Hepatocyte (in vitro differentiated cells): Measurements from ENCODE around the gene HSD17B7. TPM values are rescaled to one million over a fixed set of nuclear protein-coding genes. Genes with fewer than 3 reads are reported as not detected.
"Not testable (repeated sequence)": the region's sequence is repeated elsewhere in the genome, so short reads cannot be mapped to it uniquely, and the experiment has no call there.

Experiments used
- DNase-seq: peaks from one replicate; pipeline ENCODE4 v3.0.0-alpha.2; 2016; ENCODE audit warnings: low spot score
- H2AFZ ChIP-seq: fragments of 200-600 bp; sonication (generic); 2 replicates; pipeline ENCODE4 v1.6.0; 2016; ENCODE audit warnings: antibody characterized with exemption, mild to moderate bottlenecking
- H3K27ac ChIP-seq: fragments of 200-600 bp; sonication (generic); 2 replicates; pipeline ENCODE4 v1.5.1; 2016; ENCODE audit warnings: mild to moderate bottlenecking
- H3K27me3 ChIP-seq: fragments of 200-600 bp; sonication (generic); 2 replicates; pipeline ENCODE4 v1.6.1; 2016
- H3K36me3 ChIP-seq: fragments of 200-600 bp; sonication (generic); replicated peaks from 2 replicates; pipeline ENCODE4 v1.5.1; 2016; ENCODE audit warnings: low read depth; ENCODE audit not compliant: insufficient read depth
- H3K4me1 ChIP-seq: fragments of 200-600 bp; sonication (generic); 2 replicates; pipeline ENCODE4 v1.5.1; 2016; ENCODE audit warnings: mild to moderate bottlenecking, moderate library complexity; ENCODE audit not compliant: insufficient read depth
- H3K4me2 ChIP-seq: fragments of 200-600 bp; sonication (generic); 2 replicates; pipeline ENCODE4 v1.6.0; 2016
- H3K4me3 ChIP-seq: fragments of 200-600 bp; sonication (generic); 2 replicates; pipeline ENCODE4 v1.5.1; 2016; ENCODE audit warnings: mild to moderate bottlenecking
- H3K79me2 ChIP-seq: fragments of 200-600 bp; sonication (generic); 2 replicates; pipeline ENCODE4 v1.6.0; 2017; ENCODE audit warnings: mild to moderate bottlenecking
- H3K9me2 ChIP-seq: fragments of 200-600 bp; sonication (generic); replicated peaks from 2 replicates; pipeline ENCODE4 v1.6.0; 2017; ENCODE audit warnings: mild to moderate bottlenecking; ENCODE audit not compliant: insufficient read depth
- H3K9me3 ChIP-seq: fragments of 200-600 bp; sonication (generic); 2 replicates; pipeline ENCODE4 v1.5.1; 2016; ENCODE audit warnings: low read depth, mild to moderate bottlenecking
- H4K20me1 ChIP-seq: fragments of 200-600 bp; sonication (generic); 2 replicates; pipeline ENCODE4 v1.6.0; 2016; ENCODE audit warnings: mild to moderate bottlenecking; ENCODE audit not compliant: insufficient read depth, poor library complexity, severe bottlenecking
- CTCF ChIP-seq: fragments of 200-600 bp; sonication (generic); IDR thresholded peaks from 2 replicates; pipeline ENCODE4 v1.5.1; 2016; ENCODE audit warnings: antibody characterized with exemption, mild to moderate bottlenecking; ENCODE audit not compliant: poor library complexity
- EZH2 ChIP-seq: fragments of 200-600 bp; sonication (generic); IDR thresholded peaks from 2 replicates; pipeline ENCODE4 v1.6.1; 2016; ENCODE audit warnings: antibody characterized with exemption, mild to moderate bottlenecking, borderline replicate concordance
- EZH2phosphoT487 ChIP-seq: fragments of 200-600 bp; sonication (generic); IDR thresholded peaks from one replicate; pipeline ENCODE4 v1.6.1; 2018; ENCODE audit warnings: antibody characterized with exemption, mild to moderate bottlenecking, low read depth, moderate library complexity; ENCODE audit not compliant: unreplicated experiment, severe bottlenecking
- WGBS: methylation state at CpG from one replicate; pipeline ENCODE4 v1.1.6; 2016; ENCODE audit warnings: low lambda C conversion rate; ENCODE audit errors: missing lambda C conversion rate; 5-methylcytosine and 5-hydroxymethylcytosine counted together
- polyA plus RNA-seq: library from polyadenylated mRNA; unstranded; fragments of >200 nt; fragmentation: Nextera tagmentation; extraction: Ambion mirVana; gene quantifications from 2 replicates; pipeline ENCODE4 v1.2.1, GENCODE V29; 2016
- total RNA-seq: library from RNA; depleted of rRNA; stranded (reverse); fragments of >200 nt; gene quantifications from 2 replicates; pipeline ENCODE4 v1.2.3, GENCODE V29; 2014

The HSD17B7 gene
- total and polyA plus RNA-seq, 2 experiments from 2014 or later, result 41.5 to 45.8 TPM

- Histone ChIP-seq H3K9me2 (no peaks in the 10 kb centered on the region), H3K79me2 (no peaks in the 10 kb centered on the region), H3K27ac (no peak overlapping the region), H3K4me3 (no peak overlapping the region), H3K4me1 (no peaks in the 10 kb centered on the region), H3K4me2 (no peak overlapping the region), H3K9me3 (no peaks in the 10 kb centered on the region), H3K27me3 (no peaks in the 10 kb centered on the region), H2AFZ (no peak overlapping the region), H4K20me1 (no peaks in the 10 kb centered on the region), H3K36me3 (no peaks in the 10 kb centered on the region)
- 93% methylated on average over 4 of the region's 4 CpGs for WGBS
- no peak for DNase-seq
- TF ChIP-seq EZH2phosphoT487 (no peak), CTCF (no peak), EZH2 (no peak)
These were observed 17.8 kb upstream of the HSD17B7 start for GRCh38 chr1:162772571-162773154.

GRCh38 chr1:162774007-162774406, 16.5 kb upstream of the HSD17B7 start:
- H4K20me1 ChIP-seq, result no peaks in the 10 kb centered on the region
- no peak overlapping the region for H3K4me3 ChIP-seq
- TF ChIP-seq CTCF (no peak), EZH2 (no peak), EZH2phosphoT487 (no peak)
- no peak overlapping the region for H2AFZ ChIP-seq
- no peak overlapping the region for H3K4me2 ChIP-seq
- no peaks in the 10 kb centered on the region for H3K9me3 ChIP-seq
- no peak for DNase-seq
- H3K79me2 ChIP-seq, result no peaks in the 10 kb centered on the region
- no peaks in the 10 kb centered on the region for H3K36me3 ChIP-seq
- H3K9me2 ChIP-seq, result no peaks in the 10 kb centered on the region
- no peak overlapping the region for H3K27ac ChIP-seq
- no peaks in the 10 kb centered on the region for H3K27me3 ChIP-seq
- no peaks in the 10 kb centered on the region for H3K4me1 ChIP-seq

- WGBS, result 79% methylated on average over 1 of the region's 1 CpG
- Histone ChIP-seq H3K4me1 (no peaks in the 10 kb centered on the region), H3K9me2 (no peaks in the 10 kb centered on the region), H4K20me1 (no peaks in the 10 kb centered on the region), H3K9me3 (no peaks in the 10 kb centered on the region), H3K79me2 (no peaks in the 10 kb centered on the region), H3K27me3 (no peaks in the 10 kb centered on the region), H3K27ac (no peak overlapping the region), H3K4me2 (no peak overlapping the region), H3K4me3 (no peak overlapping the region), H3K36me3 (no peaks in the 10 kb centered on the region), H2AFZ (no peak overlapping the region)
- TF ChIP-seq EZH2phosphoT487, result no peak
- no peak for TF ChIP-seq EZH2
- TF ChIP-seq CTCF, result no peak
- no peak for DNase-seq
These were observed 11.5 kb upstream of the HSD17B7 start for GRCh38 chr1:162779043-162779442.

- TF ChIP-seq CTCF (no peak), EZH2phosphoT487 (no peak), EZH2 (no peak)
- no peak overlapping the region for H3K4me2 ChIP-seq
- no peaks in the 10 kb centered on the region for H4K20me1 ChIP-seq
- H3K79me2 ChIP-seq, result no peaks in the 10 kb centered on the region
- no peaks in the 10 kb centered on the region for H3K4me1 ChIP-seq
- H3K9me3 ChIP-seq, result no peaks in the 10 kb centered on the region
- H3K36me3 ChIP-seq, result no peaks in the 10 kb centered on the region
- H3K27me3 ChIP-seq, result no peaks in the 10 kb centered on the region
- no peak for DNase-seq
- H3K4me3 ChIP-seq, result no peak overlapping the region
- H3K9me2 ChIP-seq, result no peaks in the 10 kb centered on the region
- no peak overlapping the region for H3K27ac ChIP-seq
- no peak overlapping the region for H2AFZ ChIP-seq
These were observed 7.8 kb upstream of the HSD17B7 start for GRCh38 chr1:162782671-162783070.

- not testable (repeated sequence) for H3K36me3 ChIP-seq, H2AFZ ChIP-seq, H4K20me1 ChIP-seq, H3K27ac ChIP-seq, H3K27me3 ChIP-seq, H3K4me2 ChIP-seq, H3K4me3 ChIP-seq, H3K9me2 ChIP-seq, H3K9me3 ChIP-seq, DNase-seq, H3K79me2 ChIP-seq, H3K4me1 ChIP-seq
- 80% methylated on average over 1 of the region's 1 CpG for WGBS
These were observed 5.6 kb upstream of the HSD17B7 start for GRCh38 chr1:162784926-162785325.
